Measurements from ENCODE around the gene CAMK2D. TPM values are rescaled to one million over a fixed set of nuclear protein-coding genes. Genes with fewer than 3 reads are reported as not detected.

Gene CAMK2D
- total and polyA plus RNA-seq, 4 donors = 10.1 to 31.0 (median 25.6) TPM

DNA sequence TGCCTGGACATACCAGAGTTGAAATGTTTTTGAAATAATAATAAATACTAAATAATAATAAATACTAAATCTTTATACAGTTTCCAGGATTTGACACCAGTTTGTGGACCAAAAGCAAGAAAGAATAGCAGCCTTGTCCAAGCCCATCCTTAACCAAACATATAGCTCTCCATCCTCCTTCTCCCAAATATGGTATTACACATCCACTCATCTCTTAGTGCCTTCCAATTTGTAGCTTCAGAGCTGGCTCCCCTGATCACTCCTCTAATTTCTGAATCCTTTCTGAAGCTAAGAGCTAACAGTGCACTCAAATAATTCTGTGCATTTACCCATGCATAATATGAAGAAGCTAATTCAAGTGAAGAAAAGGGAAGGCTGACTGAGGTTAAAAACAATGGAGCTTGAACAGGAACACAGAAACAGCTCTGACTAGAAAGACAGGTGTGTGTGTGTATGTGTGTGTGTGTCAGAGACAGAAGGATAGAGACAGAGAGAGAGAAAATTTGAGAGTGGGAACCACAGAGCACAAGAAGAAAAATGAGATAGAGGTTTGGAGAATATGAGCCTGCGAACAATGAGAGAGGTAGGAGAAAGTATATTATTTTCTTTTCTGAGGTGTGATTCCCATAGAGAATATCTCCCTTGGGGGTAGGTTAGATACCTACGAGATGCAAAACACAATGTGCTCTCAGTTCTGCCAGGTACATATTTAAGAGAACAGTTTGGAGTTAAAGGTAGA, 123.5 kb downstream of the CAMK2D start:
- H3K27ac ChIP-seq (ENCODE audit: low read depth in 1 of 2, low read length in 2 of 2) = no peak overlapping the region
- H3K27me3 ChIP-seq (ENCODE audit: control insufficient read depth in 4 of 4, insufficient read depth in 4 of 4, low read length in 3 of 4) = no peaks in the 10 kb centered on the region

More for the DNA sequence above, 123.5 kb downstream of the CAMK2D start:
- H3K4me3 ChIP-seq (ENCODE audit: low read depth in 1 of 3, low read length in 3 of 3) = no peak overlapping the region
- TF ChIP-seq, protein P1, sequence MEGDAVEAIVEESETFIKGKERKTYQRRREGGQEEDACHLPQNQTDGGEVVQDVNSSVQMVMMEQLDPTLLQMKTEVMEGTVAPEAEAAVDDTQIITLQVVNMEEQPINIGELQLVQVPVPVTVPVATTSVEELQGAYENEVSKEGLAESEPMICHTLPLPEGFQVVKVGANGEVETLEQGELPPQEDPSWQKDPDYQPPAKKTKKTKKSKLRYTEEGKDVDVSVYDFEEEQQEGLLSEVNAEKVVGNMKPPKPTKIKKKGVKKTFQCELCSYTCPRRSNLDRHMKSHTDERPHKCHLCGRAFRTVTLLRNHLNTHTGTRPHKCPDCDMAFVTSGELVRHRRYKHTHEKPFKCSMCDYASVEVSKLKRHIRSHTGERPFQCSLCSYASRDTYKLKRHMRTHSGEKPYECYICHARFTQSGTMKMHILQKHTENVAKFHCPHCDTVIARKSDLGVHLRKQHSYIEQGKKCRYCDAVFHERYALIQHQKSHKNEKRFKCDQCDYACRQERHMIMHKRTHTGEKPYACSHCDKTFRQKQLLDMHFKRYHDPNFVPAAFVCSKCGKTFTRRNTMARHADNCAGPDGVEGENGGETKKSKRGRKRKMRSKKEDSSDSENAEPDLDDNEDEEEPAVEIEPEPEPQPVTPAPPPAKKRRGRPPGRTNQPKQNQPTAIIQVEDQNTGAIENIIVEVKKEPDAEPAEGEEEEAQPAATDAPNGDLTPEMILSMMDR (IDR thresholded peaks at IDR 0.05; ENCODE audit: low read depth, low read length, missing input control) = no peak
- no peak for TF ChIP-seq TAF1 (conservative IDR thresholded peaks at IDR 0.05)
- no peak for TF ChIP-seq HNF4G (IDR thresholded peaks at IDR 0.05)
- TF ChIP-seq FOXA2 (IDR thresholded peaks at IDR 0.05) = no peak
- TF ChIP-seq JUND (IDR thresholded peaks at IDR 0.05) = no peak
- TF ChIP-seq YY1 (IDR thresholded peaks at IDR 0.05) = no peak
- TF ChIP-seq, protein P2, sequence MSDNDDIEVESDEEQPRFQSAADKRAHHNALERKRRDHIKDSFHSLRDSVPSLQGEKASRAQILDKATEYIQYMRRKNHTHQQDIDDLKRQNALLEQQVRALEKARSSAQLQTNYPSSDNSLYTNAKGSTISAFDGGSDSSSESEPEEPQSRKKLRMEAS (IDR thresholded peaks at IDR 0.05) = no peak
- TF ChIP-seq FOXA1 (IDR thresholded peaks at IDR 0.05) = no peak
- TF ChIP-seq, protein P3, sequence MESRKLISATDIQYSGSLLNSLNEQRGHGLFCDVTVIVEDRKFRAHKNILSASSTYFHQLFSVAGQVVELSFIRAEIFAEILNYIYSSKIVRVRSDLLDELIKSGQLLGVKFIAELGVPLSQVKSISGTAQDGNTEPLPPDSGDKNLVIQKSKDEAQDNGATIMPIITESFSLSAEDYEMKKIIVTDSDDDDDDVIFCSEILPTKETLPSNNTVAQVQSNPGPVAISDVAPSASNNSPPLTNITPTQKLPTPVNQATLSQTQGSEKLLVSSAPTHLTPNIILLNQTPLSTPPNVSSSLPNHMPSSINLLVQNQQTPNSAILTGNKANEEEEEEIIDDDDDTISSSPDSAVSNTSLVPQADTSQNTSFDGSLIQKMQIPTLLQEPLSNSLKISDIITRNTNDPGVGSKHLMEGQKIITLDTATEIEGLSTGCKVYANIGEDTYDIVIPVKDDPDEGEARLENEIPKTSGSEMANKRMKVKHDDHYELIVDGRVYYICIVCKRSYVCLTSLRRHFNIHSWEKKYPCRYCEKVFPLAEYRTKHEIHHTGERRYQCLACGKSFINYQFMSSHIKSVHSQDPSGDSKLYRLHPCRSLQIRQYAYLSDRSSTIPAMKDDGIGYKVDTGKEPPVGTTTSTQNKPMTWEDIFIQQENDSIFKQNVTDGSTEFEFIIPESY (IDR thresholded peaks at IDR 0.05) = no peak
- TF ChIP-seq, protein P4, sequence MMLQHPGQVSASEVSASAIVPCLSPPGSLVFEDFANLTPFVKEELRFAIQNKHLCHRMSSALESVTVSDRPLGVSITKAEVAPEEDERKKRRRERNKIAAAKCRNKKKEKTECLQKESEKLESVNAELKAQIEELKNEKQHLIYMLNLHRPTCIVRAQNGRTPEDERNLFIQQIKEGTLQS (IDR thresholded peaks at IDR 0.05) = no peak
- no peak for TF ChIP-seq RXRA (IDR thresholded peaks at IDR 0.05)
- no peak for TF ChIP-seq EGR1 (IDR thresholded peaks at IDR 0.05; ENCODE audit: low read depth in 2 of 2)
- no peak for TF ChIP-seq NR2F2 (IDR thresholded peaks at IDR 0.05)
- TF ChIP-seq RAD21 (IDR thresholded peaks at IDR 0.05) = no peak
- TF ChIP-seq, protein P5, sequence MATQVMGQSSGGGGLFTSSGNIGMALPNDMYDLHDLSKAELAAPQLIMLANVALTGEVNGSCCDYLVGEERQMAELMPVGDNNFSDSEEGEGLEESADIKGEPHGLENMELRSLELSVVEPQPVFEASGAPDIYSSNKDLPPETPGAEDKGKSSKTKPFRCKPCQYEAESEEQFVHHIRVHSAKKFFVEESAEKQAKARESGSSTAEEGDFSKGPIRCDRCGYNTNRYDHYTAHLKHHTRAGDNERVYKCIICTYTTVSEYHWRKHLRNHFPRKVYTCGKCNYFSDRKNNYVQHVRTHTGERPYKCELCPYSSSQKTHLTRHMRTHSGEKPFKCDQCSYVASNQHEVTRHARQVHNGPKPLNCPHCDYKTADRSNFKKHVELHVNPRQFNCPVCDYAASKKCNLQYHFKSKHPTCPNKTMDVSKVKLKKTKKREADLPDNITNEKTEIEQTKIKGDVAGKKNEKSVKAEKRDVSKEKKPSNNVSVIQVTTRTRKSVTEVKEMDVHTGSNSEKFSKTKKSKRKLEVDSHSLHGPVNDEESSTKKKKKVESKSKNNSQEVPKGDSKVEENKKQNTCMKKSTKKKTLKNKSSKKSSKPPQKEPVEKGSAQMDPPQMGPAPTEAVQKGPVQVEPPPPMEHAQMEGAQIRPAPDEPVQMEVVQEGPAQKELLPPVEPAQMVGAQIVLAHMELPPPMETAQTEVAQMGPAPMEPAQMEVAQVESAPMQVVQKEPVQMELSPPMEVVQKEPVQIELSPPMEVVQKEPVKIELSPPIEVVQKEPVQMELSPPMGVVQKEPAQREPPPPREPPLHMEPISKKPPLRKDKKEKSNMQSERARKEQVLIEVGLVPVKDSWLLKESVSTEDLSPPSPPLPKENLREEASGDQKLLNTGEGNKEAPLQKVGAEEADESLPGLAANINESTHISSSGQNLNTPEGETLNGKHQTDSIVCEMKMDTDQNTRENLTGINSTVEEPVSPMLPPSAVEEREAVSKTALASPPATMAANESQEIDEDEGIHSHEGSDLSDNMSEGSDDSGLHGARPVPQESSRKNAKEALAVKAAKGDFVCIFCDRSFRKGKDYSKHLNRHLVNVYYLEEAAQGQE (IDR thresholded peaks at IDR 0.05) = no peak
- no peak for TF ChIP-seq HNF4A (conservative IDR thresholded peaks at IDR 0.05)
- no peak for TF ChIP-seq GABPA (IDR thresholded peaks at IDR 0.05 in 1 of 2, conservative IDR thresholded peaks at IDR 0.05 in 1 of 2)
- TF ChIP-seq SP1 (IDR thresholded peaks at IDR 0.05) = no peak
- WGBS = 96% methylated on average over 2 of the region's 2 CpGs
- H3K9ac ChIP-seq (ENCODE audit: low read depth in 1 of 2, low read length in 2 of 2) = no peak overlapping the region
- peaks cover 9 to 41% (median 21%) of the 10 kb centered on the region in 4 donors for H3K4me1 ChIP-seq (ENCODE audit: control insufficient read depth in 4 of 4, insufficient read depth in 4 of 4, low read length in 3 of 4)
- no peaks in the 10 kb centered on the region for H3K9me3 ChIP-seq (ENCODE audit: control insufficient read depth in 4 of 4, low read length in 3 of 4)
- no peaks in the 10 kb centered on the region for H3K36me3 ChIP-seq (ENCODE audit: control insufficient read depth in 4 of 4, insufficient read depth in 3 of 4, low read depth in 1 of 4, low read length in 3 of 4)
- no peak for DNase-seq (ENCODE audit: low spot score)
